CD4-positive, alpha-beta T cell treated with Interferon gamma for 1 hour (primary cell): ENCODE measurements around the gene NAPA.
A peak's percentile ranks its signal among the peaks of the same experiment; 100 is the strongest.

Source experiments
- DNase-seq: peaks from one replicate; pipeline ENCODE4 v3.0.0-alpha.2; 2020

NAPA gene

DNA sequence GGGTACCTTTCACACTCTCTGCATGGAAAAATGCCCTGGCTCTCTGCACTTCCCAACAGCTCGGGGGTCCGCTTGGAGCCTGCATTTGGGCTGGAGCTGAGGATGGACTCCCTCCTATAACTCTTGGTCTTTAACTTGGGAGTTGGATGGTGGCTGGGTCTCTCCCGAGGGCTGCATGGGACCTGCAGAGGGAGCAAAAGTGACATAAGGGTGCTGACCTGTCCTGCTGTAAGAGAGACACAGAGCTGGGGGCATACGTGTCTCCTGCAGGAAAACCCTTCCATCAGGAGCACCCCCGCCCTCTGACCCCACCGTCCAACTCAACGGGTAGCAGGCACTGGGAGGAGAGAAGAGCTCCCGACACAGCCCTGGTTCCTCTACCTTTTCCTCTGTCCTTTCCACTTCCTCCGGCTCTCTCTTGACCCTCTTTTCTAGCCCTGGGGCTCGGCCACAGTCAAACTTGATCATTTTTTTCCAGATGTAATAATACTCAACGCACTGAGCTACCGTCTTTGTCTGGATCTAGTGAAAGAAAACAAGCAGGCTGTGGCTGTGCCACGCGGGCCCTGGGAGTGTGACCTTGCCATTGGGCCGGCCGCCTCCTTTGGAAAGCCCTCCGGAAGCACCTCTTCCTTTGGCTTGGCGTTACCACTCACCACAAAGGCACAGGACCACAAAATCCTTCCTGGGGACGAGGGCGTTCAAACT, 6.8 kb upstream of the NAPA start:
- no peak for DNase-seq

DNA sequence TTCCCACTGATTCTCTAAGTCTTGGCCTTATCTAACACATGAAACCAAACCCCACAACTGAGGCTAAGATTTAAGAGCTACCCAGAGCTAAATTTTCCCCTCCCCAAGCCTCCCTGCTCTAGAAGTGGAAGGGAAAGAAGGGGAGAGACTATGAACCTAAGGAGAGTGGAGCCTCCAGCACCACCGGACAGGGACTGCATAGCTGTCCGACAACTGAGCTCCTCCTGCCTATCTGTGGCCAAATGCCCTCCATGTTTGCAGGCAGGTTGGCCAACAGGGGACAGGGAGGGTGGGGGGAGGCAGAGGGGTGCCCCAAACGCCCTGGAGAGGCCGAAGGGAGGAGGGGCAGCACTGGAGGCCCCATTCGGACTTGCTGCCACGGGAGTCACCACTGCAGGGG, 6.0 kb upstream of the NAPA start:
- DNase-seq, result no peak

DNA sequence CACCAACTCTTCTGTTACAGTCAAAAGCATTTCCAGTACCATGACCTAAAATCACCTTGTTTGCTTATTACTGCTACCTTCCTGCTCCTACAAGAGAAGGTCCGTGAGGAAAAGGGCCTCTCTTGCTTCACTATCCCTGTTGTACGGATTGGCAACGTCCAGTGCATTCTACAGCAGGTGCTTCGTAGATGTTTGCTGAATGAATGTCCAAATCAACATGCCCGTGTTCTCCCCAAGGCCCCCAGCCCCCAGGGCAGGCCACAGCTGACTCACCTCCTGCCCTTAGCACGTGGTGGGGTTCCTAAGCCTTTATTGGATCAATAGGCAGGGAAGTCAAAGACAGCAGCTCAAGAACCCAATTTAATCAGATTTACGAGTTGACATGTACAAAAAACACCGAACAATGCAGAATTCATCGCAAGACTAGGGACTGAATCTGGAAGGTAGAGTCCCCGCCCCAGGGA, 5.5 kb upstream of the NAPA start:
- DNase-seq, result no peak

DNA sequence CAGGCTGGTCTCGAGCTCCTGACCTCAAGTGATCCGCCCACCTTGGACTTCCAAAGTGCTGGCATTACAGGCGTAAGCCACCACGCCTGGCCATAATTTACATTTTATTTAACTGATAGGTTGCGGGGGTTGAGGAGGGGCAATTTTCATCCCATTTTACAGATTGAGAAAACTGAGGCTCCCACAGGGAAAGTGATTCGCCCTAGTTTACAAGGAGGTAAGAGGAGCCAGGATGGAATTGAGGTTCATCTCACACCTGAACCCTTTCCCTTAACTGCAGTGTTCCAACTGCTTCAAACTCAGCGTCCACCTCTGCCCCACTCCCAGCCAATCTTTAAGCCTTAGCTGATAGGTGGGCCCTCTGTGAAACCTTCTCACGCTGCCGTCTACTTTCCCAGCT, 4.0 kb upstream of the NAPA start:
- no peak for DNase-seq

DNA sequence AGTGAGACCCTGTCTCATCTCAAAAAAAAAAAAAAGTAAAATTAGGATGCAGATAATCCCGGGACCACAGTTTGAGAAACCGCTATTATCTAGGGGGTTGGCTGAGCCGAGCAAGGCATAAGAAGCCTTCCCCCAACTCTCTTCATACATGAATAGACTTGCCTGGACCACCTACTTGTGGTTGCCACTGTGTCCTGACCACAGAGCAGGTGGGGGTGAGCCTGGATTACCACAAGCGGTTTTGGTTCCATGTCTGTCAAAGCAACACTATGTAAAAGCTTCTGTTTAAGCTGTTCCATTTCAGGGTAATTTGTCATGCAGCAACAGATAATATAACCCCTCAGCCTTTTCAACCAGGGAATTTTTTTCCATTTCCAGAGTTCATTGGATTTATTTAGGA, 3.3 kb upstream of the NAPA start:
- DNase-seq, result peak; percentile 75

DNA sequence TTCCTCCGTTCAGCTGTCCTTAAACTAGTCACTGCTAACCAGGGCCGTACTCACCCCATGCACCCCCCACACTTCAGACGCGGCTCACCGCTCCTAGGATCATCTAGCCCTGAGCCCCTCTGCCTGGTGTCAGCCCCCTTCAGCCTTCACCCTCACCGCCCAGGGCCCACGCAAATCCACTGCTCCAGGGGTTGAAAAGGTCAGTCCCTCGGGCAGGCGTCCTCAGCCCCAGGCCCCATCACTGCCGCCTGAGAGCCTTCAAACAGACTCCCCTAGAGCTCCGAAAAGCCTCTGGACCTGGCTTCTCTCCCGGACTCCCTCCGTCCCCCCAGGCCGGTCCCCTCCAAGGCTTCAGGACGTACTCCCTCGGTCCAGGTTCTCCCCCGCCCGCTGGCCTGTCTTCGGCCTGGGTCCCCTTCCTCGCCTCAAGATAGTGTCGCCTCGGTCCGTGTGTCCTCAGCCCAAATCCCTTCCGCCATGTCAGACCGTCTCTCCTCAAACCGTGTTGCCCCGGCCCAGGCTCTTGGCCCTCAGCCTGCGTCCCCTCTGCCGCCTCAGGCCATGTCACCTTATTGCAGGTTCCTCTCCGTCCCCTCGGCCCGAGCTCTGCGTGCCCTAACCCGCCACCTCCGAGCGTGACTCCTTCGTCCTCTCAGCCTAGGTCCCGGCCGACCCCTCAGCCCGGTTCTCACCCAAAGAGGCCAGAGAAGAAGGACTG, 553 bp downstream of the NAPA start:
- no peak for DNase-seq

DNA sequence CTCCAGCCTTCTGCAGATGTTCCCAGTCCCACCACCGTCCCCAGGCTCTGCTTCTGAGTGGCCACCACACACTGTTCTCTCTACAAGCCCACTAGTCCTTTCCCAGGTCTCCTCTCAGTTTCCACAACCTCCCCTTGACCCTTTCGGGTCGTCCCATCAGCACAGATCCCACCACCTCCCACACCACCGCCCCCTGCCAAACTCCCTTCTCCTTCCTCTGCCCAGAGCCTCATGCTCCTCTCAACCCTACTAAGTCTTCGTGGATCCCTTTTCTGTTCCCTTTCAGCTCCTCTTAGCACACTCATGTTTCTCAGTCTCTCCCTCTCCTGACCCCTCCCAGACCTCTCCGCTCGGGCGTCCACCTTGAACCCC, 1.9 kb downstream of the NAPA start:
- no peak for DNase-seq

DNA sequence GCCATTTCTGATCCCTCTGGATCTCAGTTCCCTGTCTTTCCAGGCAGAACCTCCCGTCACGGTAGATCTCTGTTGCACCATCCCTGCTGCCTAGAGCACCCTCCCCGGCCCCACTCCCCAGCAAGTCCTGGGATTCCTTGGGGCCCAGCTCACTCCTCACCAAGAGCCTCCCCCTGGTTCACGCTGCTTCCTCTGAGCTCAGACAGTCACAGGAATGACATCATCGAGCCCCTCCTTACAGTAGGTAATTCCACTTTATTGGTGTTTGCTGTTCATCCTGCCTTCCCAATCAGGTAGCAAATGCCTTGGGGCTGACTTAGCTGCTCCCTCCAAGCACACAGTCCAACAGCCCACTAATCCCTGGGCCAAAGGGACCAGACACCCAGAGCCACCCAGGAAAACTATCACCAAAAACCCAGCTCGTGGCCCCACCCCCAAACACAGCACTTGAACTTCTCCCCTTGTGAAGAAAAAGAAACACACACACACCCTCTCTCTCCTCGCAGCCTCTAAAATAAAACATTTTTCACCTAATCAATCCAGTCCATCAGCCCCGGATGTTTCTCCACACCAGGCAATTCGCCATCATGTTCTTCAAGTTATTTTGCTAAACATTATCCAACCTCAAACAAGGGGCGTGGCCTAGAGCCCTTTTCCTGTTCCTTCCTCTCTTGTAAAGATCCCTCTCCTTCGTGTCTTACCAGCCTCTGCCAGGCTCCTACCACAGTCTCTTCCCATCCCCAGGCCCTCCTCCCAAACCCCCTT, 2.5 kb downstream of the NAPA start:
- DNase-seq, result no peak

DNA sequence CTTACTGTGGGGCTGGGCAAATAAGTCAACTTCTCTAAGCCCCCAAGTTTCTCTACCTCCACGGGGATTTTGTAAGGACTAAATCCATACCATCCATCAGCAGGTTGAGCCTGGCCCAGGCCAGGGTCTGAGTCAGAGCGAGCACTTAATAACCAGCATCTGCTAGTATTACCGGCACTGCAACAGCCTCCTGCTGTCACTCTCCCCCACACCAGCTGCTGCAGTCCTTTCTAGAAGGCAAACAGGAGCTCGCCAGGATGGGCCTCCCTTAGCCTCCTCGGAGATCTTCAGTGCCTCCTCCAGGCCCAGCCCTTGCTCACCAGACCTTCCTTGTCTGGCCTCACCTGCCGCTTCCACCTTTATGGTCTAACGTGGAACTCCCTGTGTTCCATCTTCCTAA, 3.2 kb downstream of the NAPA start:
- no peak for DNase-seq

DNA sequence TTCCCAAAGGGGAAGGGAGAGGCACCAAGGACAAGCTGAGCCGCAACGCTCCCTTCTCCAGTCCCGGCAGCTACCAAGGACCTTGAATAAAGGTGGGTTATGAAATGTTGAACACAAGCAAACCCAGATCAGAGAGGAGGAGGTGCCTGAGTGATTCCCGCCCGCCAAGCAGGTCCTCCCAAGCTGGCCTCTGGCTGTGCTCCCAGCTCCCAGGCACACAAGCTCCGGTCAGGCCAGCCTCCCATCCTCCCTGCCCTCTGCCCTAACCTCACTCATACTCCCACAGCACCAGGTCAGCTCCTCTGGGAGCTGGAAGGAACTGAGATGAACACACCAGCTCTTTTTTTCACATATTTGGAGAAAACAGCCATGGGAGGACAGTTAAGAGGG, 3.7 kb downstream of the NAPA start:
- DNase-seq, result no peak

DNA sequence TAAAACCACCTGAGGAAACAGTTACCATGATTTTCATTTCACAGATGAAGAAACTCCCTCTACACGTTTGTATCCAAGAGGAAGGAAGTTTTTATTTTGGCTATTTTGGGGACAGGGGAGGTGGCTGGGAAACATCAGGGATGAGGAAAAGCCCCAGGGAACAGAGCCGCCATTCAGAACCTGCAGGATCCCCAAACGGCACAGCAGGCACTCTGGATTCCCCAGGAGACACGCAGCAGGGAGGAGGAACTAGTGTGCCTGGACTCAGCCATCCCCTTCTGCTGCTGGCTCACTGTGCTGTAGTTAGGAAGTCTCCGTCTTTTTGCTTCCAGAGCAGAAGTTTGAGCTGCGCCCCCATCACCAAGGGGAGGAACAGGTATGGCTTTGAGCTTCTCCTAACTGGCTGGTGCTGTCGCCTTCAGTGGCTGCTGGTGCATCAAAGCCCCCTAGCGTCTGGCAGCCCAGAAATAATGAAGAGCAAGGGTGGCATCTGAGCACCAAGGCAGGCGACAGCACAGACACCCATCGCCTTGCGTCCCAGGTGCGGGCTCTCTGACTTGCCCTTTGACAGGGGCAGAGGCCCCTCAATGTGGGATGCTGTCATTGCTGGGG, 4.2 kb downstream of the NAPA start:
- no peak for DNase-seq

DNA sequence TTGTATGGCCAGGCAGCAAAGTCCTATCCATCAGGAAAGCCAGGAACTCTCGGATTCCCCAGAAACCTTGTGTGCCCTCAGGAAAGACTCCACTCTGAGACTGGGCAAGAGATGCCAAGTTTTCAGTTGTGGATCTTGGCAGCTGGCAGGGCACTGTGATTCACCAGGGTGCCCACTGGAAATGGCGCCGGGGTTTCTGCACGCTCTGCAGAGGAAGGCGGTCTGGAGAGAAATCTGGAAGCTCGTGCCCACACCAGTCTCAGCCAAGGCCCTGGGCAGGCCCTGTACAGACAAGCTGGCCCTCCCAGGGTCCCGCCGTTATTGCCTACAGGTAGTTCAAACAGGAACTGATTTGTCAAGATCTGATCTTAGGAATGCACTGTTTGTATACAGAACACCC, 4.9 kb downstream of the NAPA start:
- DNase-seq, result no peak

DNA sequence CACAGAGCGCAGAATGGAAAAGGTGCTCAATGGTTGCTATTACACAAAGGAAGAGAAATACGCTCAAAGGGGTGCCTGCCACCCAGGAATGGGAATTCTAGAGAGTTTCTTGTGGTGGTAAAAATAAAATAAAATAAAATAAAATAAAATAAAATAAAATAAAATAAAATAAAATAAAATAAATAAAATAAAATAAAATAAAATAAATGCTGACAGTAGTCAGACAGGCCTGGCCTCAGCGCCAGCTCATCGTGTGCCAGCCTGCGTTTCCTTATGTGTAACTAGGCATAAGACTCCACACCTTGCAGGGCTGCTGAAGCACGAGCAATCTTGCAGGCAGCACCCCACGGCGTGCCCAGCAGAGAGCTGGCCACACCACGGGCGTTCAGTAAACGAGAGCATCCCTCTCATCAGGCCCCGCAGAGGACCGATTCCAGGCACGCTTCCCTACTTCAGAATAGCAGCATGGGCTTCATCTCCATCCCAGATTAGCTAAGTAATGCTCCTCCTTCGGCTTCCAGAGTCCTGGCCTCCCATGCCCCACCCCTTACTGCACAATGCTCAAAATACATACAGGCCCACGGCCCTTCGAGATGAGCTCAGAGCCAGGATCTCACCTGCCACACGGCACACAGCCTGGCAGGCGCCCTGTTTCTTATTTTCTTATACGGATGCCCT, 5.6 kb downstream of the NAPA start:
- no peak for DNase-seq

DNA sequence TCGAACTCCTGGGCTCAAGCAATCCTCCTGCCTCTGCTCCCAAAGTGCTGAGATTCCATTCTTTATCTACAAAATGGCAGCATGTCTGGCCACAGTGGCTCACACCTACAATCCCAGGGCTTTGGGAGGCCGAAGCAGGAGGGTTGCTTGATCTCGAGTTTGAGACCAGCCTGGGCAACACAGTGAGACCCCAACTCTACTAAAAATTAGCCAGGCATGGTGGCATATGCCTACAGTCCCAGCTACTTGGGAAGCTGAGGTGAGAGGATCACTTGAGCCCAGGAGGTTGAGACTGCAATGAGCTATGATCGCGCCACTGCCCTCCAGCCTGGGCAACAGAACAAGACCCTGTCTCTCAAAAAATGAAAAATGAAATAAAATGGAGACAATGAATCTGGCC, 6.1 kb downstream of the NAPA start:
- no peak for DNase-seq

DNA sequence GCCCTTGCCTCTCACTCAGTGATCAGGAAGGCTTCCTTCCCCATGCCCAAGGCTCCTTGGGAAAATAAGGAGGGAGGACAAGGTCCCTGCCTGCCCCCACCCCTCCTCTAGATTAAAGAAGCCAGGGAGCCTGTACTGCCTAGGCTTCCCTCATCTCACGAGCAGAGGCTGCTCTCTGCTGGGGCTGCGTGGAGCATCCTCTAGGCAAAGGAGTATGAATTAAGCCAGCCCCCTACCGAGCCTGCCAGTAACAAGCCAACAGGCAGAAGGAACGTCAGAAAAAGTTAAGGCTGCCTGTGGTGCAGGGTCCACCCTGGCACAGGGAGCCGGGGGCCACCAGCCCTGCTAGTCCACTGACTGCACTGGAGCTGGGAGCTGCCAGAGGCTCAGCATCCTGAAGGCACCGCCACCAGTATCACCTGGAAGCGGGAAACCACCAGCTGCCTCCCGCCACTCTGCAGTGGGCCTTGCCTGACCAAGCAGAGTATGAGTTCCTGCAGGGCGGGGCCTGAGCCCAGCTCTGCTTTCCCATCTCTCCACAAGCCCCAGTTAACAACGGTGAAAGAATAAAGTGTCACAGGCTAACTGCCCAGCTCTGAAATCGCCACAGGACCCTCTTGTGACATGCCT, 6.8 kb downstream of the NAPA start:
- DNase-seq, result no peak

DNA sequence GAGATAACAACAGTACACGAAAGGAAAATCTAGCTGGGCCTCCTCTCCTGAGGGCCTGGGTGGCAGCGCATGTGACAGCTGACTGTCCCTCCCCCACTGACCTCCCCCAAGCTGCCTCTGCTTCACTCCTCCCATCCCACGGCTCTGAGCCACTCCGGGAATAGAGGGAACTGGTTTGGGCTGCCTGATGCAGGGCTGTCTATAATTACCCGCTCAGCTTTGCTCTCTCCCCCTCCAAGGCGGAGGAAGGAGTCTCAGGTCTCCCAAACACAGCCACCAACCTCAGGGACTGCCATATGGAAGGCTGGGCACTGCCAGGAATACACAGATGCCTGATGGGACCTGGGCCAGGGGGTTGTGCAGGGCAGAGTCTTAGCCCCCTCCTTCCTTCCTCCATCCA, 7.9 kb downstream of the NAPA start:
- no peak for DNase-seq

DNA sequence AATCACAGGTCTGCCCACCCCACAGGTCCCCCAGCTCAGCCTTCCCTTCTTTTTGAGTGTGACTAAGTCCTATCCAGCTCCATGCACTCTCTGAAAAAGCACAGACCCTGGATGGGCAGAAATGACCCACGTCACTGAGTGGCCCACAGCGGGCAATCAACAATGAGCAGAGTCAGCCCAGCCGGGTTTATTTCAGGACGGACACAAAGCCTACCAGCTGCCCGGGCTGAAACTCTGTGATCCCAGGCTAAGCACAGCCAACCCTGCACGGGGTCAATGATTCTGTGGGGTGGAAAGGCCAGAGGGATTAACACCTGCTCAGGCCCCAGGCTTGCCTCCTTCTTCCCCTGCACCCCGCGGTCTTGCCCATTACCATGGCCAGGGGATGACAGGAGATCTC, 8.4 kb downstream of the NAPA start:
- DNase-seq, result no peak

DNA sequence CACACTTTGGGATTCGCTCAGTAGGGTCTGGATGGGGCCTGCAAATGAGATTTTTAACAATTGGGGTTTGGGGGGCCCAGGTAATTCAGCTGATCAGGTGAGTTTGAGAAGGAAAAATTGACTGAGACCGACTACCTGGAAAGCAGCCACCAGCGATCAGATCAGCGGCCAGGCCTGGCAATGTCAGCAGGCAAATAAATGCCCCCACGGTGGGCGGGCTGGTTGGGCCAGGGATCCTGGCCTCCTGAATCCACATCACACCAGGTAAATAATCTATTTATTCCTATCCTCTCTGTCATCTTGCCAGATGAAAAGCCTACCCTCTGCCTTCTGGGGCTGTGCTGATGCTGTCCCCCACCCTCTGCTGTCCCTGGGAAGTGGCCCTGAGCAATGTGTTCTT, 9.4 kb downstream of the NAPA start:
- DNase-seq, result no peak

DNA sequence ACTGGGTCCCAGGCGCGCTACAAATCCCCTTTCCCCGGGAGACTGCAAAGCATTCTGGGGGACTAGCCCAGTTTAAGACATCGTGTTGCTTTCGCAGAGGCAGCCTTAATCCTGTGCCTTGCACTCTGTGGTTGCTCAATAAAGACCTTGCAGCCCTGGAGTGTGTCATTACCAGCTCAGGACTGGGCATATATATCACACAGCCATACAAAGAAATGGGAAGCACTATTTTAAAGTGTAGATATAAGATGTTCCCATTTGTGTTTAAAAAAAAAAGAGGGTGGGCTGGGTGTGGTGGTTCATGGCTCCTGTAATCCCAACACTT, 11.1 kb downstream of the NAPA start:
- DNase-seq, result no peak

DNA sequence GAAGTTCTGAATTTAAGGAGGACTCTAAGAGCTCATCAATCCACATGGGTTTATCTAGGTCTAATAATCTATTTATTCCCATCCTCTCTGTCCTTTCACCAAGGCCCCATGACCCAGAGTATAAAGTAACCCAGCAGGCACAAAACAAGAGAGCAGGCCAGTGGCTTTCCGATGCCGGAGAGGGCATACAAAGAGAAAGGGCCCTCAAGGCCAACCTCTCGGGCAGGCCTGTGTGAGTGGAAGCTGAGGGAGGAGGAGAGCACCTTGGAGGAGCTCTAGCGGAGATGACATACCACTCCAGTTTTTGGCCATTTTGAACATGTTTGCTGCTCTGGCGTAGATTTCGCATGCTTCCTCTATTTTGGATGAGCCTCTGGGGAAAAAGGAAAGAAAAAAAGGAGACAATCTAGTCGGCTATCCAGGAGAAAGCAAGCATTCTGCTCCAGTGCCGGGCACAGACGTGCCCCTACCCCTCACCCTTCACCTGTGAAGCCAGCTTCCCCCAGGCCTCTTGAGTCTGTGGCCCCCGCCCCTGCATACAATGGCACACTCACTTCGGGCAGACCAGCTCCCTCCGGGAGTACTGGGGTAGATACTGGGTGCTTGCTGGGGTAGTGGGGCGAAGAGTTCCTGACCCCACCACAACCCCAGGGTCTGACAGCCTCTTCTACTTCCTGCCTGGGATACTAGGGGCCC, 11.6 kb downstream of the NAPA start:
- DNase-seq, result no peak

DNA sequence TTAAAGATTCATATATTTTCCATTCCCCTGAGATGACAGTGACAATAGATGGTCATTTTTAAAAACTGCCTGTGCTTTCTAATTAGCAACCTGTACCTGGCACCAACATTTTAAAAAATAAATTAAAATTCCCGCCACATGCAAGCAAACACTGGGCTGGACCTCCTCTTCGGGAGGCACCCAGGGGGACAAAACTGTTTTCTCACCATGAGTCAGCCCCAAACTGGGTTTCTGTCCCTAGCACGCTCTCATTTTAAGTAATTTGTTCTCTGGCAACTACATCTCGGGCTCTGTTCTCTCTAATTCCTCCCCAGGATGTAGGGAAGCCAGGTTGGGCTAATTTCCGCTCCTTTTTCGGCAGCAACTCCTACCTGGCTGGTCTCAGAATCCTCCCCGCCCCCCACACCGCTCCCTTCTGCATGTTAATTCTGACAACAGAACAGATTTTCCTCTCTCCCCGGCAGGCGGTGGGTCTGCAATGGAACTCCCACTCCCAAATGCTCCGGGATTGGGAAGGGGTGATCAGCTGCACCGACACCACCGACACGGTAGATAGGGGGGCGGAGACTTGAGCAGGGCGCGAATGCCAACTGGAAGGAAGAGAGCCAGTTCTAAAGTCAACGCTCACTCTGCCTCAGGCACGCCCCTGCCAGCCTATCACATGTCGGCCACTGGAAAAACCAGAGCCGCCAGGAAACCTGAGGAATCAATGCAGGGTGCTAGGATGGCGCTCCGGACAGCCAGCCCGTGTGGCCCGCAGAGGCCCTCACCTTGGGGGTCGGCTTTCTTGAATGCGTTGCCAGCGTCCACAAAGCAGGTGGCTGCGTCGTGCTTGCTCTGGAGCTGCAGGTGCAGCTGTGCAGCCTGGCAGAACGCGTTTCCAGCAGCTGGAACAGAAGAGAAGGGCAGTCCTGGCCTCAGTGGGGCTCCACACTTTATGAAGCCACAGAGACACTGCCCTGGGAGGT, 14.7 kb downstream of the NAPA start:
- no peak for DNase-seq
